ENCODE measurements around the gene PUSL1.

Gene PUSL1

GRCh38 chr1:1320666-1321448 is 12.5 kb downstream of the PUSL1 start:
- no peak for TF ChIP-seq CTCF (conservative IDR thresholded peaks at IDR 0.05)
- no peak overlapping the region; the same call in 1 of the 2 replicates for H3K27ac ChIP-seq

- TF ChIP-seq CTCF (conservative IDR thresholded peaks at IDR 0.05), result no peak
- no peak overlapping the region; the same call in 1 of the 2 replicates for H3K27ac ChIP-seq
Measured at GRCh38 chr1:1321477-1321876, 13.1 kb downstream of the PUSL1 start.

- H3K27ac ChIP-seq, result no peak overlapping the region
- TF ChIP-seq CTCF (conservative IDR thresholded peaks at IDR 0.05), result no peak
Measured at GRCh38 chr1:1322418-1322817, 14.0 kb downstream of the PUSL1 start.

- H3K27ac ChIP-seq, result no peak overlapping the region
- TF ChIP-seq CTCF (conservative IDR thresholded peaks at IDR 0.05), result no peak
Measured at GRCh38 chr1:1322952-1323351, 14.6 kb downstream of the PUSL1 start.

GRCh38 chr1:1324084-1324523 is 15.7 kb downstream of the PUSL1 start:
- TF ChIP-seq CTCF (conservative IDR thresholded peaks at IDR 0.05), result no peak
- peak overlapping the region; percentile 97 for H3K27ac ChIP-seq

GRCh38 chr1:1324524-1325287 is 16.3 kb downstream of the PUSL1 start, which contains the start of the genes CPTP and INTS11:
Gene CPTP (plus strand): TSS chr1:1324802. CDS start chr1:1326911, 2,109 bp downstream.
Gene INTS11 (minus strand): TSS chr1:1324660. CDS start chr1:1324608, 52 bp downstream.
- H3K27ac ChIP-seq, result peak within 1 kb of the TSS; percentile 97
- no peak for TF ChIP-seq CTCF (conservative IDR thresholded peaks at IDR 0.05)
